Measurements from ENCODE around the gene CPB2.

CPB2 gene

GRCh38 chr13:46071590-46072249, 33.1 kb downstream of the CPB2 start:
- TF ChIP-seq CTCF (conservative IDR thresholded peaks at IDR 0.05; ENCODE audit: low read depth, low read length), result no peak
- no peak overlapping the region for H3K4me3 ChIP-seq (ENCODE audit: low read depth, low read length)
- DNase-seq (ENCODE audit: low read depth), result no peak

- H3K4me3 ChIP-seq (ENCODE audit: low read depth, low read length), result no peak overlapping the region
- DNase-seq (ENCODE audit: low read depth), result no peak
- no peak for TF ChIP-seq CTCF (conservative IDR thresholded peaks at IDR 0.05; ENCODE audit: low read depth, low read length)
These were observed 41.5 kb downstream of the CPB2 start for GRCh38 chr13:46063292-46063691.

GRCh38 chr13:46062185-46062584, 42.6 kb downstream of the CPB2 start:
- TF ChIP-seq CTCF (conservative IDR thresholded peaks at IDR 0.05; ENCODE audit: low read depth, low read length), result no peak
- peak; percentile 60 for DNase-seq (ENCODE audit: low read depth)
- H3K4me3 ChIP-seq (ENCODE audit: low read depth, low read length), result no peak overlapping the region

- no peak for DNase-seq (ENCODE audit: low read depth)
- TF ChIP-seq CTCF (conservative IDR thresholded peaks at IDR 0.05; ENCODE audit: low read depth, low read length), result no peak
- H3K4me3 ChIP-seq (ENCODE audit: low read depth, low read length), result no peak overlapping the region
These were observed 45.4 kb downstream of the CPB2 start for GRCh38 chr13:46059405-46059804.

- no peak for DNase-seq (ENCODE audit: low read depth)
- TF ChIP-seq CTCF (conservative IDR thresholded peaks at IDR 0.05; ENCODE audit: low read depth, low read length), result no peak
- no peak overlapping the region for H3K4me3 ChIP-seq (ENCODE audit: low read depth, low read length)
These were observed 46.6 kb downstream of the CPB2 start for GRCh38 chr13:46058268-46058667.

GRCh38 chr13:46057256-46058015, 47.4 kb downstream of the CPB2 start:
- H3K4me3 ChIP-seq (ENCODE audit: low read depth, low read length), result no peak overlapping the region
- no peak for DNase-seq (ENCODE audit: low read depth)
- TF ChIP-seq CTCF (conservative IDR thresholded peaks at IDR 0.05; ENCODE audit: low read depth, low read length), result no peak

Measured in choroid plexus epithelial cell (primary cell).